ENCODE results near the gene EDIL3. TPM values are rescaled to one million over a fixed set of nuclear protein-coding genes. Genes with fewer than 3 reads are reported as not detected.

EDIL3 gene
- total RNA-seq, 1 experiment from 2014 or later, result 0.32 TPM

DNA sequence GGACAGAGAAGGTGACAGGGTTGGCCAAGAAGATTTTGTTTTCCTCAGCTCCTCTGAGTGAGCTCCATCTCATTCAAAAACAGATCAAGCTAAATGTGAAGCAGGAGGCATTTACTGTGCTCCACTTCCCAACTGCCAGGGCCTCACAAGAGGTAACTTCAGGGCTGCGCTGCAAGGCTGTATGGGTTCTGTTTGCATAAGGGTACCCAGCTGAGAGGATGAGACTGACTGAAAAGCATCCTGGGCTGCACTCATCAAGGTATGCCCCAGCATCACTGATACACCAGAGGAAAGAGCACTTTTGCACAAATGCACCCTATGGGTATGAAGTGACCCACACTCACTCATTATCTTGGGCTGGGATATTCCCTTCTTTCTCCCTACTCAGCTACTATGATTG, 347.8 kb downstream of the EDIL3 start:
- Histone ChIP-seq H3K36me3 (ENCODE audit: control insufficient read depth in 1 of 2, insufficient read depth in 2 of 2, low read length in 2 of 2) (no peaks in the 10 kb centered on the region), H3K4me3 (replicated peaks in 1 of 2; ENCODE audit: low read depth in 1 of 2, low read length in 2 of 2) (no peak overlapping the region), H4K20me1 (ENCODE audit: insufficient read depth) (no peaks in the 10 kb centered on the region), H2AFZ (ENCODE audit: low read depth, low read length, poor library complexity, severe bottlenecking) (no peak overlapping the region), H3K27me3 (ENCODE audit: insufficient read depth, low read length) (no peaks in the 10 kb centered on the region), H3K9me2 (ENCODE audit: insufficient read depth) (no peaks in the 10 kb centered on the region), H3K4me1 (ENCODE audit: control insufficient read depth in 1 of 2, insufficient read depth in 2 of 2, low read length in 2 of 2) (no peaks in the 10 kb centered on the region), H3K9ac (ENCODE audit: low read length) (no peak overlapping the region), H3K27ac (ENCODE audit: low read depth, low read length) (no peak overlapping the region), H3K79me2 (ENCODE audit: insufficient read depth, low read length) (no peaks in the 10 kb centered on the region), H3K9me3 (ENCODE audit: control insufficient read depth in 1 of 2, insufficient read depth in 1 of 2, low read depth in 1 of 2, low read length in 2 of 2) (no peaks in the 10 kb centered on the region), H3K4me2 (ENCODE audit: low read length) (no peak overlapping the region)
- intact Hi-C loops (cut with micrococcal nuclease), result no loop called here
- RAD21 ChIA-PET (ENCODE audit: low non-redundant PET in 1 of 2, low total read pairs in 2 of 2, uncharacterized antibody in 2 of 2, unreplicated experiment in 2 of 2), result no interaction called here
- no peak for TF ChIP-seq YY1 (IDR thresholded peaks at IDR 0.05; ENCODE audit: extremely low read depth, insufficient replicate concordance, low read depth, low read length)
- TF ChIP-seq ZBTB33 (IDR thresholded peaks at IDR 0.05; ENCODE audit: extremely low read depth, insufficient replicate concordance, low read length), result no peak
- no peak for TF ChIP-seq TCF7L2 (IDR thresholded peaks at IDR 0.05; ENCODE audit: borderline replicate concordance, extremely low read depth, insufficient read depth, insufficient read length)
- no peak for TF ChIP-seq CBX3 (IDR thresholded peaks at IDR 0.05; ENCODE audit: low read depth)
- no peak for TF ChIP-seq CEBPB (IDR thresholded peaks at IDR 0.05; ENCODE audit: low read depth)
- TF ChIP-seq ELF1 (IDR thresholded peaks at IDR 0.05; ENCODE audit: borderline replicate concordance, low read depth), result no peak
- no peak for TF ChIP-seq RAD21 (IDR thresholded peaks at IDR 0.05; ENCODE audit: low read depth)
- no peak for TF ChIP-seq MAX (IDR thresholded peaks at IDR 0.05)
- POLR2A ChIA-PET, result no interaction called here
- ATAC-seq (no peak), DNase-seq (ENCODE audit: low read depth, low spot score) (no peak)
- no TSS peak for BruUV-seq (replicated peaks)
- CTCF ChIA-PET, result no interaction called here

DNA sequence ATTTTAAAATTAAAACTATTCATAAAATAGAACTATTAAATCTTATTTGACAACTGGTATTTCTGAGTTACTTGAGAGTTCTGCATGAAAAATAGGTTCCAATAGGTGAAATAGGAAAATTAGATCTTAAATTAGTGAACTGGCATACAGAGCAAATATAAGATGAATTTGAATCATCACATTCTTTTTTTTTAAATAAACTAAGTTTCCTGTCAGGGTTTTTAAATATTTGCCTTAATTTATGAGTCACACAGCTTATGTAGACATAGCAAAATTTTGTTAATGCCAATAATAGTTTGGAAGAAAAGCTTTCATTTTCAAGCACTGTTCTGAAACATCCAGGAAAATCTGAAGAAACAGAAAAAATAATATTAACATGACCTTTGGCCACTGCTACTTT, 352.4 kb downstream of the EDIL3 start:
- BruUV-seq (replicated peaks), result no TSS peak
- DNase-seq (ENCODE audit: low read depth, low spot score) (no peak), ATAC-seq (no peak)
- H3K9ac ChIP-seq (ENCODE audit: low read length), result no peak overlapping the region
- no peaks in the 10 kb centered on the region for H3K36me3 ChIP-seq (ENCODE audit: control insufficient read depth in 1 of 2, insufficient read depth in 2 of 2, low read length in 2 of 2)
- no peaks in the 10 kb centered on the region for H3K79me2 ChIP-seq (ENCODE audit: insufficient read depth, low read length)
- ChIA-PET RAD21 (ENCODE audit: low non-redundant PET in 1 of 2, low total read pairs in 2 of 2, uncharacterized antibody in 2 of 2, unreplicated experiment in 2 of 2) (no interaction called here), POLR2A (no interaction called here), CTCF (no interaction called here)
- intact Hi-C loops (cut with micrococcal nuclease), result no loop called here
- H3K4me2 ChIP-seq (ENCODE audit: low read length), result no peak overlapping the region
- TF ChIP-seq, protein P1, sequence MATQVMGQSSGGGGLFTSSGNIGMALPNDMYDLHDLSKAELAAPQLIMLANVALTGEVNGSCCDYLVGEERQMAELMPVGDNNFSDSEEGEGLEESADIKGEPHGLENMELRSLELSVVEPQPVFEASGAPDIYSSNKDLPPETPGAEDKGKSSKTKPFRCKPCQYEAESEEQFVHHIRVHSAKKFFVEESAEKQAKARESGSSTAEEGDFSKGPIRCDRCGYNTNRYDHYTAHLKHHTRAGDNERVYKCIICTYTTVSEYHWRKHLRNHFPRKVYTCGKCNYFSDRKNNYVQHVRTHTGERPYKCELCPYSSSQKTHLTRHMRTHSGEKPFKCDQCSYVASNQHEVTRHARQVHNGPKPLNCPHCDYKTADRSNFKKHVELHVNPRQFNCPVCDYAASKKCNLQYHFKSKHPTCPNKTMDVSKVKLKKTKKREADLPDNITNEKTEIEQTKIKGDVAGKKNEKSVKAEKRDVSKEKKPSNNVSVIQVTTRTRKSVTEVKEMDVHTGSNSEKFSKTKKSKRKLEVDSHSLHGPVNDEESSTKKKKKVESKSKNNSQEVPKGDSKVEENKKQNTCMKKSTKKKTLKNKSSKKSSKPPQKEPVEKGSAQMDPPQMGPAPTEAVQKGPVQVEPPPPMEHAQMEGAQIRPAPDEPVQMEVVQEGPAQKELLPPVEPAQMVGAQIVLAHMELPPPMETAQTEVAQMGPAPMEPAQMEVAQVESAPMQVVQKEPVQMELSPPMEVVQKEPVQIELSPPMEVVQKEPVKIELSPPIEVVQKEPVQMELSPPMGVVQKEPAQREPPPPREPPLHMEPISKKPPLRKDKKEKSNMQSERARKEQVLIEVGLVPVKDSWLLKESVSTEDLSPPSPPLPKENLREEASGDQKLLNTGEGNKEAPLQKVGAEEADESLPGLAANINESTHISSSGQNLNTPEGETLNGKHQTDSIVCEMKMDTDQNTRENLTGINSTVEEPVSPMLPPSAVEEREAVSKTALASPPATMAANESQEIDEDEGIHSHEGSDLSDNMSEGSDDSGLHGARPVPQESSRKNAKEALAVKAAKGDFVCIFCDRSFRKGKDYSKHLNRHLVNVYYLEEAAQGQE (IDR thresholded peaks at IDR 0.05; ENCODE audit: low read depth), result no peak
- TF ChIP-seq SRF (IDR thresholded peaks at IDR 0.05; ENCODE audit: low read depth), result no peak
- no peak for TF ChIP-seq SP1 (IDR thresholded peaks at IDR 0.05; ENCODE audit: low read depth)
- TF ChIP-seq CBX3 (IDR thresholded peaks at IDR 0.05; ENCODE audit: low read depth), result no peak
- TF ChIP-seq EGR1 (IDR thresholded peaks at IDR 0.05; ENCODE audit: low read depth), result no peak
- no peak for TF ChIP-seq POLR2A (IDR thresholded peaks at IDR 0.05; ENCODE audit: borderline replicate concordance, extremely low read depth, insufficient read depth, insufficient read length)
- TF ChIP-seq ZBTB33 (IDR thresholded peaks at IDR 0.05; ENCODE audit: extremely low read depth, insufficient replicate concordance, low read length), result no peak
- H2AFZ ChIP-seq (ENCODE audit: low read depth, low read length, poor library complexity, severe bottlenecking), result no peak overlapping the region
- no peaks in the 10 kb centered on the region for H4K20me1 ChIP-seq (ENCODE audit: insufficient read depth)
- H3K9me2 ChIP-seq (ENCODE audit: insufficient read depth), result no peaks in the 10 kb centered on the region
- no peaks in the 10 kb centered on the region for H3K9me3 ChIP-seq (ENCODE audit: control insufficient read depth in 1 of 2, insufficient read depth in 1 of 2, low read depth in 1 of 2, low read length in 2 of 2)
- no peaks in the 10 kb centered on the region for H3K4me1 ChIP-seq (ENCODE audit: control insufficient read depth in 1 of 2, insufficient read depth in 2 of 2, low read length in 2 of 2)
- no peaks in the 10 kb centered on the region for H3K27me3 ChIP-seq (ENCODE audit: insufficient read depth, low read length)
- H3K27ac ChIP-seq (ENCODE audit: low read depth, low read length), result no peak overlapping the region
- no peak overlapping the region for H3K4me3 ChIP-seq (replicated peaks in 1 of 2; ENCODE audit: low read depth in 1 of 2, low read length in 2 of 2)

Measured in HCT116 (cell line).